ENCODE data around the gene SHISA9.
"Not testable (repeated sequence)": the region's sequence is repeated elsewhere in the genome, so short reads cannot be mapped to it uniquely, and the experiment has no call there.

Gene SHISA9

DNA sequence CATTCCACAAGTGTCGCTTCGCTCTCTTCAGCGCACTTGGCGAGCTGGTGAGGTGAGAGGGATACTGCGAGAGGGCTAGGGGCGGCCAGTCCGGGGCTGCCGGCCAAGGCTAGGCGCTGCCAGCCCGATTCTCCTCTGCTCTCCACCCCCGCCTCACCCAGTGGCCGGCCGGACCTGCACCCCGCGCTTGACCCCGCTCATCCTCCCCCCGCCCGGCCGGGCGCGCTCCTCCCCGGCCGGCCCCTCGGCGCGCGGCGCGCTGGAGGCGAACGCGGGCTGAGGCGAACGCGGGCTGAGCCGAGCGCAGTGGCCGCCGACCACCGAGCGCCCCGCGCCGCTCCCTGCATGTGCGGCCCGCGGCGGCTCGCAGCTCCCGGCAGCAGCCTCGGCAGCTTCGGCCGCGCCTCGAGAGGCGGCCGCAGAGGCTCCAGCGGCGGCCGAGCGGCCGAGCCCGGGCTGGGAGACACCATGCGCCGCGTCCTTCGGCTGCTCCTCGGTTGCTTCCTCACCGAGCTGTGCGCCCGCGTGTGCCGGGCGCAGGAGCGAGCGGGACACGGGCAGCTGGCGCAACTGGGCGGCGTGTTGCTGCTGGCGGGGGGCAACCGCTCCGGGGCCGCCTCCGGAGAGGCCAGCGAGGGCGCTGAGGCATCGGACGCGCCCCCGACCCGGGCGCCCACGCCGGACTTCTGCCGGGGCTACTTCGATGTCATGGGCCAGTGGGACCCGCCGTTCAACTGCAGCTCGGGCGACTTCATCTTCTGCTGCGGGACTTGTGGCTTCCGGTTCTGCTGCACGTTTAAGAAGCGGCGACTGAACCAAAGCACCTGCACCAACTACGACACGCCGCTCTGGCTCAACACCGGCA is at the start of gene SHISA9:
Gene SHISA9, plus strand, starts transcription at position 2 of the 865 bp plus-strand sequence.
- Histone ChIP-seq H3K4me3 (IDR thresholded peaks at IDR 0.05; ENCODE audit: insufficient read depth, low read depth, low read length) (no peak within 1 kb of the TSS), H4K20me1 (ENCODE audit: insufficient read depth) (no peaks in the 10 kb centered on the region), H2AFZ (ENCODE audit: low read depth) (no peak within 1 kb of the TSS), H3K79me2 (ENCODE audit: insufficient read depth, low read depth) (no peaks in the 10 kb centered on the region), H3K9ac (no peak within 1 kb of the TSS), H3K27ac (no peak within 1 kb of the TSS), H3K36me3 (ENCODE audit: insufficient read depth) (no peaks in the 10 kb centered on the region), H3K27me3 (ENCODE audit: insufficient read depth, low read depth) (no peaks in the 10 kb centered on the region), H3K4me2 (no peak within 1 kb of the TSS), H3K4me1 (ENCODE audit: low read depth, poor library complexity, severe bottlenecking) (no peaks in the 10 kb centered on the region)
- TF ChIP-seq, protein P1, sequence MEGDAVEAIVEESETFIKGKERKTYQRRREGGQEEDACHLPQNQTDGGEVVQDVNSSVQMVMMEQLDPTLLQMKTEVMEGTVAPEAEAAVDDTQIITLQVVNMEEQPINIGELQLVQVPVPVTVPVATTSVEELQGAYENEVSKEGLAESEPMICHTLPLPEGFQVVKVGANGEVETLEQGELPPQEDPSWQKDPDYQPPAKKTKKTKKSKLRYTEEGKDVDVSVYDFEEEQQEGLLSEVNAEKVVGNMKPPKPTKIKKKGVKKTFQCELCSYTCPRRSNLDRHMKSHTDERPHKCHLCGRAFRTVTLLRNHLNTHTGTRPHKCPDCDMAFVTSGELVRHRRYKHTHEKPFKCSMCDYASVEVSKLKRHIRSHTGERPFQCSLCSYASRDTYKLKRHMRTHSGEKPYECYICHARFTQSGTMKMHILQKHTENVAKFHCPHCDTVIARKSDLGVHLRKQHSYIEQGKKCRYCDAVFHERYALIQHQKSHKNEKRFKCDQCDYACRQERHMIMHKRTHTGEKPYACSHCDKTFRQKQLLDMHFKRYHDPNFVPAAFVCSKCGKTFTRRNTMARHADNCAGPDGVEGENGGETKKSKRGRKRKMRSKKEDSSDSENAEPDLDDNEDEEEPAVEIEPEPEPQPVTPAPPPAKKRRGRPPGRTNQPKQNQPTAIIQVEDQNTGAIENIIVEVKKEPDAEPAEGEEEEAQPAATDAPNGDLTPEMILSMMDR (conservative IDR thresholded peaks at IDR 0.05; ENCODE audit: low read depth, low read length) = no peak

DNA sequence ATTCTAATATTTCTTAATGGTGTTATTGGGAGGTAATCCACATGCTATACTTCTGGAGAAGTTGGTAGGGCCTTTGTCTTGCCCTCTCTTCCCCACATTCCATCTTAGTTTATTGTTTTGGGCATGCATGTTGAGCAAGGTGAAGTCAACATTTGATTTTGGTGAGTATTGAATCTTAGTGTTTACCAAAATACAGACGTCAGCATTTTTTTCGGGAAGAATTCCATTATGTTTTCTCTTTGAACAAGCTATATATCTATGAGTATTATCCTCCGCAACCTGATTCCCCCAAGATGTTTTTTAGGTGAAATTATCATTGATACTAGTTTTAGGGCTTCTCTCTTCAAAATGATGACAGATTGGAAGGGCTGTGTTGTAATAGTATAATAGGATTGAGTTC is 47.4 kb upstream of the SHISA9 start:
- no peaks in the 10 kb centered on the region for H4K20me1 ChIP-seq (ENCODE audit: insufficient read depth)
- no peaks in the 10 kb centered on the region for H3K4me1 ChIP-seq (ENCODE audit: low read depth, poor library complexity, severe bottlenecking)
- no peak overlapping the region for H3K4me3 ChIP-seq (IDR thresholded peaks at IDR 0.05; ENCODE audit: insufficient read depth, low read depth, low read length)

DNA sequence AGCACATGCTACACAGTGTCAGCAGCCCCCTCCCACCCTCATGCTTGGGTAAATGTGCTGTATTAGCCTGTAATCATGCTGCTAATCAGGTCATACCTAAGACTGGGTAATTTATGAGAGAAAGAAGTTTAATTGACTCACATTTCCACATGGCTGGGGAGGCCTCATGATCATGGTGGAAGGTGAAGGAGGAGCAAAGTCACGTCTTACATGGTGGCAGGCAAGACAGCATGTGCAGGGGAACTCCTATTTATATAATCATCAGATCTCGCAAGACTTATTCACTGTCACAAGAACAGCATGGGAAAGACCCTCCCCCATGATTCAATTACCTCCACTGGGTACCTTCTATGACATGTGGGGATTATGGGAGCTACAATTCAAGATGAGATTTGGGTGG is 44.0 kb upstream of the SHISA9 start:
- H3K27ac ChIP-seq; H3K9ac ChIP-seq; H3K4me1 ChIP-seq (ENCODE audit: low read depth, poor library complexity, severe bottlenecking); H4K20me1 ChIP-seq (ENCODE audit: insufficient read depth); H3K27me3 ChIP-seq (ENCODE audit: insufficient read depth, low read depth); H3K4me3 ChIP-seq (IDR thresholded peaks at IDR 0.05; ENCODE audit: insufficient read depth, low read depth, low read length); H3K36me3 ChIP-seq (ENCODE audit: insufficient read depth); H3K79me2 ChIP-seq (ENCODE audit: insufficient read depth, low read depth); H3K4me2 ChIP-seq; H2AFZ ChIP-seq (ENCODE audit: low read depth): not testable (repeated sequence)

More for the DNA sequence above, 47.4 kb upstream of the SHISA9 start:
- Histone ChIP-seq H3K9ac (no peak overlapping the region), H2AFZ (ENCODE audit: low read depth) (no peak overlapping the region), H3K27me3 (ENCODE audit: insufficient read depth, low read depth) (no peaks in the 10 kb centered on the region), H3K27ac (no peak overlapping the region), H3K4me2 (no peak overlapping the region), H3K79me2 (ENCODE audit: insufficient read depth, low read depth) (no peaks in the 10 kb centered on the region), H3K36me3 (ENCODE audit: insufficient read depth) (no peaks in the 10 kb centered on the region)
- TF ChIP-seq, protein P1 (conservative IDR thresholded peaks at IDR 0.05; ENCODE audit: low read depth, low read length) = no peak

DNA sequence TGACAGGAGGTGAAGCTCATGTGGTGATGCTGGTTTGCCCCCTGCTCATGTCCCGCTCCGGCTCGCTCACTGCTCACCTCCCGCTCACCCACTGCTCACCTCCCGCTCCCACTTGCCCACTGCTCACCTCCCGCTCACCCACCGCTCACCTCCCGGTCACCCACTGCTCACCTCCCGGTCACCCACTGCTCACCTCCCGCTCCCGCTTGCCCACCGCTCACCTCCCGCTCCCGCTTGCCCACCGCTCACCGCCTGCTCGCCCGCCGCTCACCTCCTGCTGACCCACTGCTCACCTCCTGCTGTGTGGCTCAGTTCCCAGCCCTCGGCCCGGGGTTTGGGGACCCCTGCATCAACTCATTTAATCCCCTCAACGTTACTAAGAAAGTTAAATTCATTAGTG is 39.1 kb upstream of the SHISA9 start:
- no peak overlapping the region for H3K4me2 ChIP-seq
- H2AFZ ChIP-seq (ENCODE audit: low read depth) = no peak overlapping the region
- TF ChIP-seq, protein P1 (conservative IDR thresholded peaks at IDR 0.05; ENCODE audit: low read depth, low read length) = no peak
- H3K9ac ChIP-seq = no peak overlapping the region
- no peaks in the 10 kb centered on the region for H3K36me3 ChIP-seq (ENCODE audit: insufficient read depth)
- H3K27me3 ChIP-seq (ENCODE audit: insufficient read depth, low read depth) = no peaks in the 10 kb centered on the region
- H3K79me2 ChIP-seq (ENCODE audit: insufficient read depth, low read depth) = no peaks in the 10 kb centered on the region
- no peaks in the 10 kb centered on the region for H3K4me1 ChIP-seq (ENCODE audit: low read depth, poor library complexity, severe bottlenecking)
- no peak overlapping the region for H3K4me3 ChIP-seq (IDR thresholded peaks at IDR 0.05; ENCODE audit: insufficient read depth, low read depth, low read length)
- H3K27ac ChIP-seq = no peak overlapping the region
- H4K20me1 ChIP-seq (ENCODE audit: insufficient read depth) = no peaks in the 10 kb centered on the region

DNA sequence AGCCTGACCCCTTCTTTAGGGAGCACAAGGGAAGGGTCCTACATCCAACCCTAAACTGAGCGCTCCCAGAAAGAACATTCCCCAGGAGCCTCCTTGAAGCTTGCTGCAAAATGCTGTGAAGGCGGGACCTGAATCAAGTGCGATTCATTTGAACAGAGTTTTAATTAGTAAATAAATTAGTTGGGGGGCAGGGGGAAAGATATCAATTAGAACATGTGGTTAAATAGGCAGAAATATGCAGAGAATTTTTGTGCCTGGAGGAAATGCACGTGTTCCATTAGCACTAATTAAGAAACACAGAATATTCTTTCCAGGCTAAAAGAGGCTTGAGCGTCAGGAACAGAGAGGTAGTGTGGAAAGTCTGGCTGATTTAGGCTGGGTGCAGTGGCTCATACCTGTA is 38.5 kb upstream of the SHISA9 start:
- TF ChIP-seq, protein P1 (conservative IDR thresholded peaks at IDR 0.05; ENCODE audit: low read depth, low read length) = no peak
- H3K9ac ChIP-seq = no peak overlapping the region
- H3K4me1 ChIP-seq (ENCODE audit: low read depth, poor library complexity, severe bottlenecking) = no peaks in the 10 kb centered on the region
- no peaks in the 10 kb centered on the region for H3K27me3 ChIP-seq (ENCODE audit: insufficient read depth, low read depth)
- no peak overlapping the region for H3K4me2 ChIP-seq
- H3K27ac ChIP-seq = no peak overlapping the region
- no peaks in the 10 kb centered on the region for H4K20me1 ChIP-seq (ENCODE audit: insufficient read depth)
- H3K79me2 ChIP-seq (ENCODE audit: insufficient read depth, low read depth) = no peaks in the 10 kb centered on the region
- no peak overlapping the region for H2AFZ ChIP-seq (ENCODE audit: low read depth)
- no peaks in the 10 kb centered on the region for H3K36me3 ChIP-seq (ENCODE audit: insufficient read depth)
- no peak overlapping the region for H3K4me3 ChIP-seq (IDR thresholded peaks at IDR 0.05; ENCODE audit: insufficient read depth, low read depth, low read length)
